Epidermal melanocyte (primary cell): ENCODE measurements around the gene KDM6A.
A peak's percentile ranks its signal among the peaks of the same experiment; 100 is the strongest.
"Not testable (repeated sequence)": the region's sequence is repeated elsewhere in the genome, so short reads cannot be mapped to it uniquely, and the experiment has no call there.

Source experiments
- DNase-seq: peaks from one replicate; pipeline ENCODE4 v3.0.0; 2011; ENCODE audit warnings: low spot score; ENCODE audit not compliant: insufficient read length

The KDM6A gene

GRCh38 chrX:45073011-45073410, 200.0 kb downstream of the KDM6A start:
- not testable (repeated sequence) for DNase-seq

- no peak for DNase-seq
These were observed 204.9 kb downstream of the KDM6A start for GRCh38 chrX:45077748-45078424.

- DNase-seq: no peak
These were observed 210.3 kb downstream of the KDM6A start for GRCh38 chrX:45083314-45083713.

GRCh38 chrX:45110494-45110893, 237.5 kb downstream of the KDM6A start:
- no peak for DNase-seq

- DNase-seq: no peak
These were observed 253.2 kb downstream of the KDM6A start for GRCh38 chrX:45126158-45126557.

- no peak for DNase-seq
These were observed 256.0 kb downstream of the KDM6A start for GRCh38 chrX:45128896-45129454.

- DNase-seq: no peak
These were observed 260.5 kb downstream of the KDM6A start for GRCh38 chrX:45133465-45133864.

GRCh38 chrX:45134315-45134731, 261.3 kb downstream of the KDM6A start:
- peak; percentile 20 for DNase-seq

- DNase-seq: no peak
These were observed 261.8 kb downstream of the KDM6A start for GRCh38 chrX:45134775-45135174.

GRCh38 chrX:45135391-45136075, 262.5 kb downstream of the KDM6A start:
- not testable (repeated sequence) for DNase-seq

- DNase-seq: no peak
These were observed 264.5 kb downstream of the KDM6A start for GRCh38 chrX:45137531-45137930.

- DNase-seq: no peak
These were observed 265.5 kb downstream of the KDM6A start for GRCh38 chrX:45138525-45138924.

GRCh38 chrX:45140812-45141211, 267.8 kb downstream of the KDM6A start:
- no peak for DNase-seq

GRCh38 chrX:45142185-45142584, 269.2 kb downstream of the KDM6A start:
- DNase-seq: no peak

GRCh38 chrX:45143455-45143854, 270.5 kb downstream of the KDM6A start:
- DNase-seq: no peak

- no peak for DNase-seq
These were observed 272.7 kb downstream of the KDM6A start for GRCh38 chrX:45145492-45146215.

- DNase-seq: no peak
These were observed 277.8 kb downstream of the KDM6A start for GRCh38 chrX:45150821-45151220.

GRCh38 chrX:45154033-45154360, 281.0 kb downstream of the KDM6A start:
- no peak for DNase-seq

GRCh38 chrX:45154462-45154861, 281.5 kb downstream of the KDM6A start:
- DNase-seq: no peak

- DNase-seq: no peak
These were observed 284.7 kb downstream of the KDM6A start for GRCh38 chrX:45157647-45158046.
